Measurements from ENCODE around the gene SLC9A3.

- no peak for TF ChIP-seq CTCF (IDR thresholded peaks at IDR 0.05; ENCODE audit: borderline replicate concordance, extremely low read depth, low read length, poor library complexity, severe bottlenecking)
- no peak for TF ChIP-seq EZH2 (IDR thresholded peaks at IDR 0.05; ENCODE audit: borderline replicate concordance, low read depth, low read length, severe bottlenecking)
Measured at GRCh38 chr5:440401-441201, 83.6 kb downstream of the SLC9A3 start.

All from DND-41 (cell line).